MCF 10A (cell line): ENCODE data around the gene MPV17L. TPM values are rescaled to one million over a fixed set of nuclear protein-coding genes. Genes with fewer than 3 reads are reported as not detected.
A peak's percentile ranks its signal among the peaks of the same experiment; 100 is the strongest.
"Not testable (repeated sequence)": the region's sequence is repeated elsewhere in the genome, so short reads cannot be mapped to it uniquely, and the experiment has no call there.

Source experiments
- BruUV-seq: library from RNA; stranded (reverse); fragments of 400-500 nt; replicated peaks from 2 replicates; lab custom pipeline; 2021; lab: Mats Ljungman, UMichigan
- CTCF ChIA-PET: fragments of 300-600 bp; sonication (Branson Sonifier 250); formaldehyde crosslinking; extraction: SDS; loops from one replicate; lab custom pipeline; 2021; ENCODE audit warnings: antibody characterized with exemption, inconsistent platforms; lab: Yijun Ruan, JAX
- POLR2A ChIA-PET: fragments of 300-600, 350-650 bp; sonication (Branson Sonifier 250); formaldehyde crosslinking; extraction: SDS; loops from one replicate; lab custom pipeline; 2020; ENCODE audit warnings: antibody characterized with exemption, inconsistent platforms; lab: Yijun Ruan, JAX
- DNase-seq: peaks from one replicate; pipeline ENCODE4 v3.0.0-alpha.2; 2018; ENCODE audit not compliant: unreplicated experiment
- H3K27ac Mint-ChIP-seq: one replicate; pipeline ENCODE4 v1.8.0; 2022; ENCODE audit warnings: mild to moderate bottlenecking, low read depth, mixed read lengths; ENCODE audit not compliant: unreplicated experiment
- H3K27me3 Mint-ChIP-seq: one replicate; pipeline ENCODE4 v1.8.0; 2022; ENCODE audit warnings: mixed read lengths; ENCODE audit not compliant: insufficient read depth, unreplicated experiment
- H3K36me3 Mint-ChIP-seq: one replicate; pipeline ENCODE4 v1.8.0; 2022; ENCODE audit warnings: mild to moderate bottlenecking, moderate library complexity, mixed read lengths; ENCODE audit not compliant: insufficient read depth, unreplicated experiment
- H3K4me1 Mint-ChIP-seq: one replicate; pipeline ENCODE4 v1.8.0; 2022; ENCODE audit warnings: mixed read lengths; ENCODE audit not compliant: insufficient read depth, unreplicated experiment
- H3K4me3 Mint-ChIP-seq: one replicate; pipeline ENCODE4 v1.8.0; 2022; ENCODE audit warnings: mild to moderate bottlenecking, moderate library complexity, mixed read lengths; ENCODE audit not compliant: unreplicated experiment
- H3K9me3 Mint-ChIP-seq: one replicate; pipeline ENCODE4 v1.8.0; 2022; ENCODE audit warnings: mixed read lengths; ENCODE audit not compliant: unreplicated experiment
- CTCF ChIP-seq: fragments of 200-600 bp; IDR thresholded peaks from one replicate; pipeline ENCODE4 v1.8.0; 2022; ENCODE audit warnings: antibody characterized with exemption, mild to moderate bottlenecking; ENCODE audit not compliant: unreplicated experiment
- intact Hi-C: fragments of 100-400 bp; cut with micrococcal nuclease; formaldehyde crosslinking; loops from 2 replicates; pipeline ENCODE4 v1.14.1; 2022
- total RNA-seq: library from RNA; stranded (reverse); gene quantifications from 2 replicates; pipeline ENCODE4 v1.2.3, GENCODE V29; 2022

The MPV17L gene
- total RNA-seq, 1 experiment from 2014 or later: not detected

GRCh38 chr16:15399317-15399716 lies 3.8 kb downstream of the MPV17L start:
- Mint-ChIP-seq H3K27ac (no peak overlapping the region), H3K4me1 (peaks cover 6% of the 10 kb centered on the region), H3K9me3 (no peaks in the 10 kb centered on the region), H3K4me3 (no peak overlapping the region), H3K36me3 (no peaks in the 10 kb centered on the region), H3K27me3 (no peaks in the 10 kb centered on the region)
- POLR2A ChIA-PET: interaction anchor here (0.6 kb wide), 2 partner anchors 49 to 284 kb away, joined by 3 read pairs; no protein-coding TSS in a partner anchor
- CTCF ChIA-PET: no interaction called here
- no peak for TF ChIP-seq CTCF
- no peak for DNase-seq
- no TSS peak for BruUV-seq
- intact Hi-C loops: no loop called here

- intact Hi-C loops, POLR2A ChIA-PET, H3K4me3 Mint-ChIP-seq: not testable (repeated sequence)
These were observed 4.8 kb downstream of the MPV17L start for GRCh38 chr16:15400314-15400713.

GRCh38 chr16:15401972-15402371 lies 6.4 kb downstream of the MPV17L start:
- peaks cover 11% of the 10 kb centered on the region for H3K4me1 Mint-ChIP-seq
- BruUV-seq: no TSS peak
- no peaks in the 10 kb centered on the region for H3K36me3 Mint-ChIP-seq
- H3K27me3 Mint-ChIP-seq: no peaks in the 10 kb centered on the region
- no peak overlapping the region for H3K4me3 Mint-ChIP-seq
- DNase-seq: no peak
- ChIA-PET POLR2A (no interaction called here), CTCF (no interaction called here)
- no peaks in the 10 kb centered on the region for H3K9me3 Mint-ChIP-seq
- TF ChIP-seq CTCF: no peak
- H3K27ac Mint-ChIP-seq: no peak overlapping the region
- intact Hi-C loops: no loop called here

More at GRCh38 chr16:15400314-15400713, 4.8 kb downstream of the MPV17L start:
- peaks cover 11% of the 10 kb centered on the region for H3K4me1 Mint-ChIP-seq
- H3K27ac Mint-ChIP-seq, H3K27me3 Mint-ChIP-seq, CTCF ChIA-PET, BruUV-seq, DNase-seq, H3K9me3 Mint-ChIP-seq, H3K36me3 Mint-ChIP-seq: not testable (repeated sequence)

- Mint-ChIP-seq H3K4me3 (no peak overlapping the region), H3K4me1 (peaks cover 11% of the 10 kb centered on the region), H3K9me3 (no peaks in the 10 kb centered on the region), H3K27me3 (no peaks in the 10 kb centered on the region), H3K36me3 (no peaks in the 10 kb centered on the region), H3K27ac (peak overlapping the region; percentile 54)
- intact Hi-C loops: no loop called here
- DNase-seq: peak; percentile 57
- BruUV-seq: no TSS peak
- TF ChIP-seq CTCF: no peak
- ChIA-PET CTCF (interaction anchor here (0.7 kb wide), 1 partner anchor 310 kb away, joined by 3 read pairs; no protein-coding TSS in a partner anchor), POLR2A (no interaction called here)
These were observed 7.9 kb downstream of the MPV17L start for GRCh38 chr16:15403392-15403995.

GRCh38 chr16:15404091-15404490 lies 8.5 kb downstream of the MPV17L start:
- H3K4me3 Mint-ChIP-seq: not testable (repeated sequence)
- POLR2A ChIA-PET: interaction anchor here (0.7 kb wide), 1 partner anchor 269 kb away, joined by 3 read pairs; no protein-coding TSS in a partner anchor

More at GRCh38 chr16:15404091-15404490, 8.5 kb downstream of the MPV17L start:
- intact Hi-C loops, H3K36me3 Mint-ChIP-seq, H3K27me3 Mint-ChIP-seq, BruUV-seq, CTCF ChIA-PET, H3K9me3 Mint-ChIP-seq: not testable (repeated sequence)
- Mint-ChIP-seq H3K4me1 (peaks cover 11% of the 10 kb centered on the region), H3K27ac (peak overlapping the region; percentile 54)
- DNase-seq: peak; percentile 35
